Naive thymus-derived CD4-positive, alpha-beta T cell (primary cell): ENCODE results near the gene BCL2. TPM values are rescaled to one million over a fixed set of nuclear protein-coding genes. Genes with fewer than 3 reads are reported as not detected.
A peak's percentile ranks its signal among the peaks of the same experiment; 100 is the strongest.

ENCODE experiments used
- ATAC-seq: fragments of 150-1000 bp; cut with Tn5 transposase; 2 replicates; pipeline ENCODE4 v1.10.0; 2021; ENCODE audit warnings: mild to moderate bottlenecking, moderate library complexity
- CTCF ChIA-PET: fragments of 350-600 bp; sonication (Branson Sonifier 250); formaldehyde crosslinking; loops from one replicate; lab custom pipeline; 2021; ENCODE audit warnings: antibody characterized with exemption; lab: Charles Lee
- POLR2A ChIA-PET: fragments of 350-600 bp; sonication (Branson Sonifier 250); formaldehyde crosslinking; loops from one replicate; lab custom pipeline; 2021; ENCODE audit warnings: antibody characterized with exemption, inconsistent platforms; lab: Charles Lee
- DNase-seq, 9 donors: peaks; one replicate each; pipeline versions ENCODE4 v3.0.0 to v3.0.0-alpha.2; 2020 to 2022; ENCODE audit warnings: mixed read lengths in 1 of 9
- H3K27ac ChIP-seq: one replicate; pipeline ENCODE4 v1.7.0; 2013; ENCODE audit warnings: mild to moderate bottlenecking, low read depth, low read length, moderate library complexity
- H3K27me3 ChIP-seq, 2 donors: one replicate each; pipeline ENCODE4 v1.7.0; 2013; ENCODE audit warnings: low read length in 2 of 2, mild to moderate bottlenecking in 2 of 2, moderate library complexity in 2 of 2; ENCODE audit not compliant: control insufficient read depth in 2 of 2, insufficient read depth in 2 of 2
- H3K36me3 ChIP-seq, 3 experiments: 1 replicate in 2 of 3; 2 replicates in 1 of 3; pipeline ENCODE4 v1.7.0; 2013; ENCODE audit warnings: low read length in 3 of 3, mild to moderate bottlenecking in 3 of 3, moderate library complexity in 1 of 3; ENCODE audit not compliant: insufficient read depth in 3 of 3, control insufficient read depth in 2 of 3
- H3K4me1 ChIP-seq, 2 donors: one replicate each; pipeline ENCODE4 v1.7.0; 2013; ENCODE audit warnings: low read length in 2 of 2, mild to moderate bottlenecking in 2 of 2, moderate library complexity in 1 of 2; ENCODE audit not compliant: control insufficient read depth in 2 of 2, insufficient read depth in 2 of 2
- H3K4me3 ChIP-seq: 2 replicates; pipeline ENCODE4 v1.7.0; 2013; ENCODE audit warnings: mild to moderate bottlenecking, low read length
- H3K9me3 ChIP-seq, 3 experiments: 1 replicate in 2 of 3; 2 replicates in 1 of 3; pipeline ENCODE4 v1.7.0; 2013; ENCODE audit warnings: low read length in 3 of 3; ENCODE audit not compliant: control insufficient read depth in 2 of 3
- H3K27ac Mint-ChIP-seq, 9 donors: one replicate each; pipeline ENCODE4 v1.8.0; 2020 to 2022; ENCODE audit warnings: mixed read lengths in 9 of 9, mild to moderate bottlenecking in 8 of 9, moderate library complexity in 5 of 9, inconsistent platforms in 2 of 9
- H3K27me3 Mint-ChIP-seq, 5 donors: one replicate each; pipeline ENCODE4 v1.8.0; 2021 to 2022; ENCODE audit warnings: mixed read lengths in 5 of 5, mild to moderate bottlenecking in 1 of 5
- H3K36me3 Mint-ChIP-seq, 5 donors: one replicate each; pipeline ENCODE4 v1.8.0; 2020 to 2022; ENCODE audit warnings: mixed read lengths in 5 of 5, mild to moderate bottlenecking in 3 of 5, inconsistent platforms in 1 of 5
- H3K4me1 Mint-ChIP-seq, 7 donors: one replicate each; pipeline ENCODE4 v1.8.0; 2020 to 2022; ENCODE audit warnings: mixed read lengths in 7 of 7, mild to moderate bottlenecking in 3 of 7, inconsistent platforms in 1 of 7
- H3K4me3 Mint-ChIP-seq, 10 donors: one replicate each; pipeline ENCODE4 v1.8.0; 2020 to 2022; ENCODE audit warnings: mild to moderate bottlenecking in 10 of 10, mixed read lengths in 10 of 10, moderate library complexity in 6 of 10, inconsistent platforms in 2 of 10
- H3K9me3 Mint-ChIP-seq, 11 donors: one replicate each; pipeline ENCODE4 v1.8.0; 2020 to 2022; ENCODE audit warnings: mixed read lengths in 11 of 11, mild to moderate bottlenecking in 4 of 11, inconsistent platforms in 1 of 11, moderate library complexity in 1 of 11
- intact Hi-C, 2 donors: fragments of 100-400 bp; cut with micrococcal nuclease; formaldehyde crosslinking; loops; one replicate each; pipeline ENCODE4 v1.15.1; 2023
- polyA plus RNA-seq, 2 donors: library from polyadenylated mRNA; unstranded; fragments of 300-500 nt; fragmentation: Illumina TruSeq; gene quantifications; one replicate each; pipeline ENCODE4 v1.2.3, GENCODE V29; 2021
- total RNA-seq, 6 experiments: library from RNA in 5 of 6; stranded (reverse) in 5 of 6; gene quantifications; 1 replicate in 5 of 6; 2 replicates in 1 of 6; pipeline ENCODE4 v1.2.3 and lab custom pipeline; 2021 to 2026

Gene BCL2
- total and polyA plus RNA-seq, 7 experiments from 2014 or later: 32.7 to 154 (median 40.1) TPM

DNA sequence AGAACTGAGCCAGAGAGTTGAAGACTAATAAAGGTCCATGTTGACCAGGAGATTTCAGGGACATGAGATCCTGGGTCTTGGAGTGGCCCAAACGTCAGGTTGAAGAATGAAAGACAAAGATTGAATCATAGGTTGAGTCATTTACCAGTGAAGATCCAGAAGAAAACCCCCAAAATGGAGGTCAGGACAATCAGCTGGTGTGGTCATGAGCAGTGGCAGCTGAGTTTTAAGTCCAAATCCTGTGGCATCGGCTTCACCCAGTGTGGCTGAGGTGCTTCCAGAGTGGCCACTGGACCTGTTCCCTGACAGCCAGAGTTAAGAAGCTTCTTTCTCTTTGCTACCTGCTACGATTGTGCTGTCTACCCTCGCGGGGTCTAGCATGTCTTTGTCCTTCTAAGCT lies 234.0 kb downstream of the BCL2 start:
- no peak overlapping the region for H3K4me3 ChIP-seq
- peaks cover 0 to 3% (median 0%) of the 10 kb centered on the region in 7 donors for H3K4me1 Mint-ChIP-seq
- POLR2A ChIA-PET: no interaction called here
- CTCF ChIA-PET: no interaction called here
- H3K27ac Mint-ChIP-seq: no peak overlapping the region
- H3K4me1 ChIP-seq: no peaks in the 10 kb centered on the region
- DNase-seq: no peak
- H3K36me3 ChIP-seq: no peaks in the 10 kb centered on the region
- H3K9me3 ChIP-seq: no peaks in the 10 kb centered on the region
- H3K9me3 Mint-ChIP-seq: peaks cover 0 to 4% (median 0%) of the 10 kb centered on the region in 11 donors
- H3K27ac ChIP-seq: no peak overlapping the region
- H3K36me3 Mint-ChIP-seq: peaks cover 0 to 4% (median 0%) of the 10 kb centered on the region in 5 donors
- no peak for ATAC-seq
- intact Hi-C loops: no loop called here
- peaks cover 0 to 45% (median 0%) of the 10 kb centered on the region in 5 donors for H3K27me3 Mint-ChIP-seq
- no peak overlapping the region for H3K4me3 Mint-ChIP-seq
- H3K27me3 ChIP-seq: no peaks in the 10 kb centered on the region

DNA sequence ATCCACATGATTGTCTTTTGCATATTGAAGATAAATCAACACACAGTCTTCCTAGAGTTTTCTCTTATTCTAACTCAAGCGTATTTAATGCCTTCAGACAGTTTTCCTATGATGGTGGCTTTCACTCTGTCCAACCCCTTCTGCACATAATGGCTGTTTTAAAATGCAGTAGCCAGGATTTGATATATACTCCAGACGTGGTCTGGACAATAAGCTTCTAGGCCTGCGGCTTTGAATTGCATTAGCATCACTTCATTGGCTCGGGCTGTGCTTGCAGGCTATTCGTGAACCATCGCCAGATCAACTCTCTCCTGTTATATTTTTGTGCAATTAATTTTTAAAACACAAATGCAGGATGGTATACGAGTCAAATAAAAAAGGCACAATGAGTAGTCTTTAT lies 235.3 kb downstream of the BCL2 start:
- H3K27ac Mint-ChIP-seq: no peak overlapping the region
- DNase-seq (no peak), ATAC-seq (no peak)
- peaks cover 0 to 2% (median 0%) of the 10 kb centered on the region in 7 donors for H3K4me1 Mint-ChIP-seq
- Histone ChIP-seq H3K4me1 (no peaks in the 10 kb centered on the region), H3K27ac (no peak overlapping the region), H3K36me3 (no peaks in the 10 kb centered on the region), H3K27me3 (no peaks in the 10 kb centered on the region), H3K9me3 (no peaks in the 10 kb centered on the region), H3K4me3 (no peak overlapping the region)
- CTCF ChIA-PET: no interaction called here
- intact Hi-C loops: no loop called here
- peaks cover 4 to 10% (median 6%) of the 10 kb centered on the region in 5 donors for H3K36me3 Mint-ChIP-seq
- POLR2A ChIA-PET: interaction anchor here (0.5 kb wide), 1 partner anchor 279 kb away, joined by 3 read pairs; no protein-coding TSS in a partner anchor
- no peak overlapping the region for H3K4me3 Mint-ChIP-seq
- peaks cover 0 to 33% (median 0%) of the 10 kb centered on the region in 5 donors for H3K27me3 Mint-ChIP-seq
- H3K9me3 Mint-ChIP-seq: peaks cover 0 to 12% (median 5%) of the 10 kb centered on the region in 11 donors

DNA sequence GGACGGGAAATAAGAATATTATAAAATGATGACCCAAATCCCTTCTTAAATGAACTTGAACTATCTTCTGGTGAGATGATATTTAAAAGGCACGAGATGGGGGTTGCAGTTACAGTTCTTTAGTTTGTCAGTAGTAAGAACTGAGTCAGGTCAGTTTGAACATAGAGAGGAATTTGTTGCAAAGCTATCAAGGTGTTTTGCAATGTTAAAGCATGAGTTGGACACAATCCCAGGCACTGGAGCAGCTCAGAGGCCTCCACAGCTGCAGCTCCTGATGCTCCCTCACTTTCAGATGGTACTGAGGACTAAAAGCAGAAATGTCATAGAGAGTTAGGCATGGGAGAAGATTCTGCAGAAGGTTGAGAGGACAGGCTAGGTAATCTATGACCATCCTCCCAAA lies 236.0 kb downstream of the BCL2 start:
- Mint-ChIP-seq H3K4me3 (no peak overlapping the region), H3K4me1 (peaks cover 0 to 5% (median 0%) of the 10 kb centered on the region in 7 donors), H3K27ac (no peak overlapping the region), H3K27me3 (peaks cover 0 to 30% (median under 1%) of the 10 kb centered on the region in 5 donors), H3K9me3 (peaks cover 0 to 12% (median 5%) of the 10 kb centered on the region in 11 donors), H3K36me3 (peaks cover 4 to 10% (median 6%) of the 10 kb centered on the region in 5 donors)
- H3K4me3 ChIP-seq: no peak overlapping the region
- ATAC-seq (no peak), DNase-seq (no peak)
- ChIA-PET CTCF (no interaction called here), POLR2A (no interaction called here)
- no peaks in the 10 kb centered on the region for H3K27me3 ChIP-seq
- no peaks in the 10 kb centered on the region for H3K4me1 ChIP-seq
- intact Hi-C loops: no loop called here
- no peaks in the 10 kb centered on the region for H3K9me3 ChIP-seq
- no peaks in the 10 kb centered on the region for H3K36me3 ChIP-seq
- H3K27ac ChIP-seq: no peak overlapping the region

GRCh38 chr18:63083020-63083531 lies 236.5 kb downstream of the BCL2 start:
- no peak for DNase-seq
- ChIA-PET POLR2A (interaction anchor here (0.5 kb wide), 1 partner anchor 332 kb away, joined by 3 read pairs; no protein-coding TSS in a partner anchor), CTCF (no interaction called here)

DNA sequence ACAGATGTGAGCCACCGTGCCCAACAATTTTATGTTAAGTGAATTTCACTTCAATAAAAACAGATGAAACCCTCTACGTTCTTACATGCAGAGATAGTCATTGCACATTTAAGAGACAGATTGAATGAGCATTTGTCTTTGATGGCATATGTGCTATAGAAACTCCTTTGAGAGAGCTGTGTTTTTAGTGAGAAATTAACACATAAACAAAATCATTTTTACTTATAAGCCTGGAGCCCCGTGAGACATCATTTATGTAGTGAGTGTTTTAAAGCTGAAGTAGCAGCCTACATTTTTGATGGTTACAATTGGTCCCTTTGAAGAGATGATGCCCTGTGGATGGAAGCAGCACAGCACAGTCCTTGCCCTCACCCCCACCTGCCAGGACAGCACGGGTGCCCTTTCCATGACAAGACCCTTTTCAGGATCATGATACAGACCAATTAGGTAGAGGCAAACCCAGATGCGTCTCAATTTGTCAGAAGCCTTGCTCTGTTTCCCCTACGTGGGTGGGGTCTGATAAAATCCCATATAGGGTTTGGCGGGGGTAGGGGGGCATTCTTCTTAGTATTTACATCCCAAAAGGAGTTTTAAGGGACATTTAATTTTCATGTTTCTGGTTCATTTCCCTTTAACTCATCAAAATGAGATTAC lies 237.1 kb downstream of the BCL2 start:
- intact Hi-C loops: no loop called here
- Mint-ChIP-seq H3K4me1 (peaks cover 0 to 5% (median 0%) of the 10 kb centered on the region in 7 donors), H3K36me3 (peaks cover 4 to 10% (median 6%) of the 10 kb centered on the region in 5 donors), H3K9me3 (peaks cover 0 to 12% (median 7%) of the 10 kb centered on the region in 11 donors), H3K27ac (no peak overlapping the region), H3K27me3 (peaks cover 0 to 31% (median 6%) of the 10 kb centered on the region in 5 donors), H3K4me3 (no peak overlapping the region)
- Histone ChIP-seq H3K36me3 (no peaks in the 10 kb centered on the region), H3K27ac (no peak overlapping the region), H3K27me3 (no peaks in the 10 kb centered on the region), H3K4me1 (no peaks in the 10 kb centered on the region), H3K4me3 (no peak overlapping the region), H3K9me3 (no peaks in the 10 kb centered on the region)
- DNase-seq (no peak), ATAC-seq (no peak)
- CTCF ChIA-PET: no interaction called here
- POLR2A ChIA-PET: interaction anchor here (0.5 kb wide), 1 partner anchor 333 kb away, joined by 3 read pairs; no protein-coding TSS in a partner anchor

More at GRCh38 chr18:63083020-63083531, 236.5 kb downstream of the BCL2 start:
- Histone ChIP-seq H3K27ac (no peak overlapping the region), H3K27me3 (no peaks in the 10 kb centered on the region), H3K4me3 (no peak overlapping the region), H3K4me1 (no peaks in the 10 kb centered on the region), H3K9me3 (no peaks in the 10 kb centered on the region), H3K36me3 (no peaks in the 10 kb centered on the region)
- intact Hi-C loops: no loop called here
- Mint-ChIP-seq H3K4me1 (peaks cover 0 to 5% (median 0%) of the 10 kb centered on the region in 7 donors), H3K36me3 (peaks cover 4 to 10% (median 6%) of the 10 kb centered on the region in 5 donors), H3K4me3 (no peak overlapping the region), H3K27me3 (peaks cover 0 to 29% (median 3%) of the 10 kb centered on the region in 5 donors), H3K9me3 (peaks cover 0 to 12% (median 7%) of the 10 kb centered on the region in 11 donors), H3K27ac (no peak overlapping the region)
- ATAC-seq: no peak

GRCh38 chr18:63079114-63079513 lies 240.5 kb downstream of the BCL2 start:
- H3K4me1 ChIP-seq: no peaks in the 10 kb centered on the region
- H3K27me3 ChIP-seq: no peaks in the 10 kb centered on the region
- H3K4me3 Mint-ChIP-seq: no peak overlapping the region
- no peak overlapping the region for H3K4me3 ChIP-seq
- ChIA-PET POLR2A (interaction anchor here (0.6 to 1.0 kb wide), 3 partner anchors 16 to 252 kb away, joined by 4 to 5 read pairs (median 4); no protein-coding TSS in a partner anchor), CTCF (interaction anchor here (0.5 kb wide), 1 partner anchor 245 kb away, joined by 5 read pairs; no protein-coding TSS in a partner anchor)
- peak; percentile 79 for ATAC-seq
- H3K4me1 Mint-ChIP-seq: peaks cover 0 to 13% (median 12%) of the 10 kb centered on the region in 7 donors
- intact Hi-C loops: loop anchor here (2.0 to 10.0 kb wide), 4 partner anchors 20 to 364 kb away; partner anchors contain the start of gene PHLPP1 (in 1 of the 2)
- no peaks in the 10 kb centered on the region for H3K9me3 ChIP-seq
- peaks cover 4 to 10% (median 6%) of the 10 kb centered on the region in 5 donors for H3K36me3 Mint-ChIP-seq
- H3K27ac ChIP-seq: no peak overlapping the region
- peak in 3 of 9 donors; percentile 6 to 27 (median 19) for DNase-seq
- no peaks in the 10 kb centered on the region for H3K36me3 ChIP-seq
- peaks cover 0 to 28% (median 13%) of the 10 kb centered on the region in 5 donors for H3K27me3 Mint-ChIP-seq
- H3K9me3 Mint-ChIP-seq: peaks cover 0 to 12% (median 6%) of the 10 kb centered on the region in 11 donors
- no peak overlapping the region for H3K27ac Mint-ChIP-seq
